Activated CD4-positive, alpha-beta T cell treated with anti-CD3 and anti-CD28 coated beads for 36 hours (primary cell): ENCODE data around the gene LRP2. TPM values are rescaled to one million over a fixed set of nuclear protein-coding genes. Genes with fewer than 3 reads are reported as not detected.

Experiments
- ATAC-seq: fragments of 200-7000 bp; cut with Tn5 transposase; one replicate; pipeline ENCODE4 v1.10.0; 2021; ENCODE audit warnings: mild to moderate bottlenecking, moderate library complexity
- CTCF ChIA-PET: fragments of 350-600 bp; sonication (Branson Sonifier 250); formaldehyde crosslinking; loops from one replicate; lab custom pipeline; 2021; ENCODE audit warnings: antibody characterized with exemption; lab: Charles Lee
- POLR2A ChIA-PET: fragments of 350-600 bp; sonication (Branson Sonifier 250); formaldehyde crosslinking; loops from one replicate; lab custom pipeline; 2021; ENCODE audit warnings: antibody characterized with exemption, inconsistent platforms; lab: Charles Lee
- DNase-seq: peaks from one replicate; pipeline ENCODE4 v3.0.0-alpha.2; 2020
- H3K27ac Mint-ChIP-seq: one replicate; pipeline ENCODE4 v1.8.0; 2021; ENCODE audit warnings: mixed read lengths
- H3K27me3 Mint-ChIP-seq: one replicate; pipeline ENCODE4 v1.8.0; 2021; ENCODE audit warnings: mixed read lengths
- H3K36me3 Mint-ChIP-seq: one replicate; pipeline ENCODE4 v1.8.0; 2021; ENCODE audit warnings: low read depth, mixed read lengths
- H3K4me1 Mint-ChIP-seq: one replicate; pipeline ENCODE4 v1.8.0; 2021; ENCODE audit warnings: mixed read lengths
- H3K4me3 Mint-ChIP-seq: one replicate; pipeline ENCODE4 v1.8.0; 2021; ENCODE audit warnings: mild to moderate bottlenecking, moderate library complexity, mixed read lengths
- H3K9me3 Mint-ChIP-seq: one replicate; pipeline ENCODE4 v1.8.0; 2021; ENCODE audit warnings: low read depth, mixed read lengths
- intact Hi-C, 2 experiments: fragments of 100-400 bp; cut with DNase I in 1 of 2; cut with micrococcal nuclease in 1 of 2; formaldehyde crosslinking; loops; one replicate each; pipeline versions ENCODE4 v1.14.2 to v1.15.1; 2022 to 2024; cut with DNase I, micrococcal nuclease
- total RNA-seq, 2 experiments: library from RNA; stranded (reverse); gene quantifications; one replicate each; pipeline ENCODE4 v1.2.3, GENCODE V29; 2021

LRP2 gene
- total RNA-seq, 2 experiments from 2014 or later, result 1.9 to 3.0 TPM

GRCh38 chr2:169080250-169081069 is 281.9 kb downstream of the LRP2 start:
- intact Hi-C loops, result no loop called here
- DNase-seq, result no peak
- no peak for ATAC-seq
- no peak overlapping the region for H3K27ac Mint-ChIP-seq
- no peaks in the 10 kb centered on the region for H3K9me3 Mint-ChIP-seq
- POLR2A ChIA-PET, result no interaction called here
- H3K36me3 Mint-ChIP-seq, result peaks cover 8% of the 10 kb centered on the region
- H3K4me1 Mint-ChIP-seq, result peaks cover 9% of the 10 kb centered on the region
- H3K4me3 Mint-ChIP-seq, result no peak overlapping the region
- CTCF ChIA-PET, result interaction anchor here (0.6 kb wide), 1 partner anchor 131 kb away, joined by 3 read pairs; no protein-coding TSS in a partner anchor
- no peaks in the 10 kb centered on the region for H3K27me3 Mint-ChIP-seq

- intact Hi-C loops, result loop anchor here in 1 of 2 experiments (5.0 kb wide), 1 partner anchor 285 kb away; the partner anchor contains the start of gene LRP2
- Mint-ChIP-seq H3K4me3 (no peak overlapping the region), H3K27me3 (no peaks in the 10 kb centered on the region), H3K4me1 (peaks cover 22% of the 10 kb centered on the region), H3K36me3 (peaks cover 8% of the 10 kb centered on the region), H3K9me3 (peaks cover 6% of the 10 kb centered on the region), H3K27ac (no peak overlapping the region)
- CTCF ChIA-PET, result interaction anchor here (0.9 kb wide), 1 partner anchor 9 kb away, joined by 3 read pairs; no protein-coding TSS in a partner anchor
- DNase-seq (no peak), ATAC-seq (no peak)
- POLR2A ChIA-PET, result no interaction called here
Measured at GRCh38 chr2:169077674-169078240, 284.6 kb downstream of the LRP2 start.

Other genes starting within 250 kb of the LRP2 start
- 1 to 10 TPM; 2.7 to 3.4 TPM for gene BBS5, start 117.0 kb upstream of the LRP2 start, total RNA-seq
- under 1 TPM in 1 of 2 experiments, not detected in 1; 0.46 TPM for gene KLHL41, start 147.2 kb upstream of the LRP2 start, total RNA-seq
- 10 to 100 TPM; 29.8 to 39.7 TPM for gene FASTKD1, start 211.3 kb upstream of the LRP2 start, total RNA-seq
- 10 to 100 TPM; 57.6 to 58.6 TPM for gene PPIG, start 221.8 kb upstream of the LRP2 start, total RNA-seq